Activated CD4-positive, CD25-positive, alpha-beta regulatory T cell (primary cell): ENCODE results near the gene RNASE8.
"Not testable (repeated sequence)": the region's sequence is repeated elsewhere in the genome, so short reads cannot be mapped to it uniquely, and the experiment has no call there.

Experiments used
- DNase-seq, 4 experiments: peaks; one replicate each; lab custom pipeline; 2025; lab: John Stamatoyannopoulos, UW

The RNASE8 gene

GRCh38 chr14:21057803-21058675 is at the start of gene RNASE8:
RNASE8 (plus strand) TSS chr14:21057822; CDS start chr14:21057893, 71 bp downstream.
- no peak for DNase-seq

- DNase-seq = not testable (repeated sequence)
Measured at GRCh38 chr14:21009721-21010120, 47.9 kb upstream of the RNASE8 start.

GRCh38 chr14:21011136-21011535 is 46.5 kb upstream of the RNASE8 start:
- no peak for DNase-seq

- peak; percentile 51 to 72 (median 68) for DNase-seq
Measured at GRCh38 chr14:21014761-21015190, 42.8 kb upstream of the RNASE8 start.

GRCh38 chr14:21015312-21015711 is 42.3 kb upstream of the RNASE8 start:
- DNase-seq = no peak

GRCh38 chr14:21016413-21017190 is 41.0 kb upstream of the RNASE8 start:
- DNase-seq = no peak

- DNase-seq = no peak
Measured at GRCh38 chr14:21017528-21018245, 39.9 kb upstream of the RNASE8 start.

- DNase-seq = no peak
Measured at GRCh38 chr14:21018286-21018685, 39.3 kb upstream of the RNASE8 start.

- DNase-seq = no peak
Measured at GRCh38 chr14:21018781-21019180, 38.8 kb upstream of the RNASE8 start.

- DNase-seq = no peak
Measured at GRCh38 chr14:21019366-21019765, 38.3 kb upstream of the RNASE8 start.

GRCh38 chr14:21020977-21021545 is 36.6 kb upstream of the RNASE8 start:
- DNase-seq = no peak

- DNase-seq = no peak
Measured at GRCh38 chr14:21022686-21023085, 34.9 kb upstream of the RNASE8 start.

- DNase-seq = no peak
Measured at GRCh38 chr14:21023174-21023573, 34.4 kb upstream of the RNASE8 start.

GRCh38 chr14:21023817-21024584 is 33.6 kb upstream of the RNASE8 start:
- no peak for DNase-seq

- DNase-seq = peak; percentile 25 to 69 (median 48)
Measured at GRCh38 chr14:21024585-21025370, 32.8 kb upstream of the RNASE8 start, which contains the start of gene NDRG2. NDRG2 (minus strand) TSS chr14:21025061; CDS start chr14:21023315, 1,746 bp downstream.

- DNase-seq = no peak
Measured at GRCh38 chr14:21025371-21026273, 32.0 kb upstream of the RNASE8 start.

- no peak for DNase-seq
Measured at GRCh38 chr14:21026274-21026987, 31.2 kb upstream of the RNASE8 start.

GRCh38 chr14:21026988-21027315 is 30.7 kb upstream of the RNASE8 start:
- DNase-seq = no peak

- DNase-seq = no peak
Measured at GRCh38 chr14:21029917-21030316, 27.7 kb upstream of the RNASE8 start, which contains the start of gene TPPP2. TPPP2 (plus strand) TSS chr14:21030217; CDS start chr14:21030582, 365 bp downstream.
